ENCODE data around the gene PLVAP.
A peak's percentile ranks its signal among the peaks of the same experiment; 100 is the strongest.

GRCh38 chr19:17346109-17346671, 31.0 kb downstream of the PLVAP start:
- TF ChIP-seq CTCF (IDR thresholded peaks at IDR 0.05; ENCODE audit: insufficient read depth, low read depth, low read length) (peak; percentile 73), EZH2 (IDR thresholded peaks at IDR 0.05; ENCODE audit: insufficient read depth, low read length) (no peak)
